Measurements from ENCODE around the gene CEP20. TPM values are rescaled to one million over a fixed set of nuclear protein-coding genes. Genes with fewer than 3 reads are reported as not detected.

Gene CEP20
- total RNA-seq, 1 donor from 2014 or later = 28.2 TPM

DNA sequence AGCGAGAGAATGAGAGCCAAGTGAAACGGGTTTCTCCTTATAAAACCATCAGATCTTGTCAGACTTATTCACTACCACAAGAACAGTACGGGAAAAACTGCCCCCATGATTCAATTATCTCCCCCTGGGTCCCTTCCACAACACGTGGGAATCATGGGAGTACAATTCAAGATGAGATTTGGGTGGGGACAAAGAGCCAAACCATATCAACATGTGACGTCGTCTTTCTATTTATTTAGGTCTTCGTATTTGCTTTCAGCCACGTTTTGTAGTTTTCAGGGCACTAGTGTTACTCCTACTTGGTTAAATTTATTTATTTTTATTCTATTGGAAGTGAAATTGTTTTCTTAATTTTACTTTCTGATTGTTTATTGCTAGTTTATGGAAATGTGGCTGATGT lies 27.9 kb upstream of the CEP20 start:
- intact Hi-C loops (cut with DNase I) = no loop called here
- Histone ChIP-seq H3K4me1 (no peaks in the 10 kb centered on the region), H3K27ac (no peak overlapping the region), H3K27me3 (no peaks in the 10 kb centered on the region), H3K4me3 (no peak overlapping the region), H3K9me3 (no peaks in the 10 kb centered on the region), H3K36me3 (no peaks in the 10 kb centered on the region)
- no peak for TF ChIP-seq POLR2A (IDR thresholded peaks at IDR 0.05)
- TF ChIP-seq CTCF (IDR thresholded peaks at IDR 0.05) = no peak
- TF ChIP-seq POLR2AphosphoS5 (IDR thresholded peaks at IDR 0.05; ENCODE audit: insufficient read depth in 1 of 2, low read depth in 1 of 2) = no peak
- DNase-seq (ENCODE audit: extremely low spot score in 2 of 2) = no peak

DNA sequence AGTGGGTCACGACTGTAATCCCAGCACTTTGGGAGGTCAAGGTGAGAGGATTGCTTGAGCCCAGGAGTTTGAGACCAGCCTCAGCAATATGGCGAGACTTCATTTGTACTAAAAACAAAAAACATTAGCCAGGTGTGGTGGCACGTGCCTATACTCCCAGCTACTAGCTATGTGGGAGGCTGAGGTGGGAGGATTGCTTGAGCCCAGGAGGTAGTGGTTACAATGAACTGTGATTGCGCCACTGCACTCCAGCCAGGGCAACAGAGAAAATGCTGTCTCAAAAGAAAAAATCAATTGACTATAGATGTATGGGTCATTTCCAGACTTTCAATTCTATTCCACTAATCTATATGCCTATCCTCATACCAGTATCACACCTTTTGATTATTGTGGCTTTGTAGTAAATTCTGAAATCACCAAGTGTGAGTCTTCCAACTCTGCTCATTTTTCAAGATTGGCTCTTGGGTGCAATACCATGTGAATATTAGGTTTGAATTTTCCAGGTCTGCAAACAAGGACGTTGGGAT lies 27.2 kb upstream of the CEP20 start:
- TF ChIP-seq POLR2AphosphoS5 (IDR thresholded peaks at IDR 0.05; ENCODE audit: insufficient read depth in 1 of 2, low read depth in 1 of 2) (no peak), CTCF (IDR thresholded peaks at IDR 0.05) (no peak), POLR2A (IDR thresholded peaks at IDR 0.05) (no peak)
- H3K9me3 ChIP-seq = no peaks in the 10 kb centered on the region
- no peak for DNase-seq (ENCODE audit: extremely low spot score in 2 of 2)
- intact Hi-C loops (cut with DNase I) = no loop called here
- H3K27me3 ChIP-seq = no peaks in the 10 kb centered on the region
- no peak overlapping the region for H3K27ac ChIP-seq
- H3K36me3 ChIP-seq = no peaks in the 10 kb centered on the region
- no peak overlapping the region for H3K4me3 ChIP-seq
- no peaks in the 10 kb centered on the region for H3K4me1 ChIP-seq

DNA sequence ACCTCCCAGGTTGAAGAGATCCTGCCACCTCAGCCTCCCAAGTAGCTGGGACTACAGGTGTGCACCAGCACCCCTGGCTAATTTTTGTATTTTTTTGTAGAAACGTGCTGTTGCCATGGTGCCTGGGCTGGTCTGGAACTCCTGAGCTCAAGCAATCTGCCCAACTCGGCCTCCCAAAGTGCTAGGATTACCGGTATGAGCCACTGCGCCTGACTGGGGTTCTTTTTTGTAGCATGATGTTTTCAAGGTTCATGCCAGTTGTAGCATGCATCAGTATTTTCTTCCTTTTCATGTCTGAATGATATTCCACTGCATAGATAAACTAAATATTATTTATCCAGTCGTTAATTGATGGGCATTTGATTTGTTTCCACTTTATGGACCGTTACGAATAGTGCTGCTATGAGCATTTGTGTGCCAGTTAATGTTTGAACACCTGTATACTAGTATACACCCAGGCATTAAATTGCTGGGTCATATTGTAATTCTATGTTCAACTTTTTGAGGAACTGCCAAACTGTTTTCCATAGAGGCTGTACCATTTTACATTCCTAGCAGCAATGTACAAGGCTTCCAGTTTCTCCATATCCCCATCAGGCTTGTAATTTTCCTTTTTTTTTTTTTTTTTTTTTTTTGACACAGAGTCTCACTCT lies 24.8 kb upstream of the CEP20 start:
- H3K4me1 ChIP-seq = no peaks in the 10 kb centered on the region
- TF ChIP-seq POLR2AphosphoS5 (IDR thresholded peaks at IDR 0.05; ENCODE audit: insufficient read depth in 1 of 2, low read depth in 1 of 2) (no peak), POLR2A (IDR thresholded peaks at IDR 0.05) (no peak), CTCF (IDR thresholded peaks at IDR 0.05) (no peak)
- intact Hi-C loops (cut with DNase I) = no loop called here

GRCh38 chr16:15911198-15911597 lies 22.8 kb upstream of the CEP20 start:
- Histone ChIP-seq H3K36me3 (no peaks in the 10 kb centered on the region), H3K27ac (no peak overlapping the region), H3K27me3 (no peaks in the 10 kb centered on the region), H3K4me1 (no peaks in the 10 kb centered on the region), H3K9me3 (no peaks in the 10 kb centered on the region), H3K4me3 (no peak overlapping the region)
- no peak for TF ChIP-seq CTCF (IDR thresholded peaks at IDR 0.05)
- TF ChIP-seq POLR2AphosphoS5 (IDR thresholded peaks at IDR 0.05; ENCODE audit: insufficient read depth in 1 of 2, low read depth in 1 of 2) = no peak
- no peak for TF ChIP-seq POLR2A (IDR thresholded peaks at IDR 0.05)
- no peak for DNase-seq (ENCODE audit: extremely low spot score in 2 of 2)
- intact Hi-C loops (cut with DNase I) = no loop called here

More for the DNA sequence above, 24.8 kb upstream of the CEP20 start:
- Histone ChIP-seq H3K36me3 (no peaks in the 10 kb centered on the region), H3K27ac (no peak overlapping the region), H3K9me3 (no peaks in the 10 kb centered on the region), H3K4me3 (no peak overlapping the region), H3K27me3 (no peaks in the 10 kb centered on the region)
- no peak for DNase-seq (ENCODE audit: extremely low spot score in 2 of 2)

DNA sequence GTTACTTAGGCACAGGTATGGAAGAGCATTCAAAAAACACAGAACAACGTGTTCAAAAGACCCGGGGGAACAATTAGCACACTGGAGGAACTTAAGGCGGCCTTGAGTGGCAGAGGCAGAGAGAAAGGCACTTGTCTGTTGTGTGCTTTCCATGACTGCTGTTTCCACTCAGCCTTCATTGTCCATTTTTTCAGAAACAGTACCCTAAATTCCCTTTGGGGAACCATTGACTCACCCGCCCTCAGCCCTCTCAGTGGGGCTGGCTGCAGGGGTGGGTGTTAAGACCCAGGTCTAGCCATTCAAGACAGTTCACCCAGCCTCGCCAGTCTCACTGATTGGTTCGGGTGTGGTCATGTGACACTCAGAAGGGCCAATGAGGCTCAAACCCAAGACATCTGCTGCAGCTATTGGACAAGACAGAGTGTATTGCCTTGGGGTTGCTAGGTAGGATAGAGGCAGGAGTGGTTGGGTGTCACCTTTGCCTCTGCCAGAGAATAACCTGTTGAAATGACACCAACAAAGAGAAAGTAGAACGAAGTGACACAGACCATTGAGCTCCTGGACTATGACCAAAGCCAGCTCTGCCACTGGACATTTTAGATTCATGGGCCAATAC lies 19.6 kb upstream of the CEP20 start:
- H3K9me3 ChIP-seq = no peaks in the 10 kb centered on the region
- no peak for DNase-seq (ENCODE audit: extremely low spot score in 2 of 2)
- H3K27me3 ChIP-seq = no peaks in the 10 kb centered on the region
- H3K36me3 ChIP-seq = no peaks in the 10 kb centered on the region
- no peak overlapping the region for H3K27ac ChIP-seq
- intact Hi-C loops (cut with DNase I) = no loop called here
- no peaks in the 10 kb centered on the region for H3K4me1 ChIP-seq
- no peak overlapping the region for H3K4me3 ChIP-seq
- TF ChIP-seq CTCF (IDR thresholded peaks at IDR 0.05) (no peak), POLR2A (IDR thresholded peaks at IDR 0.05) (no peak), POLR2AphosphoS5 (IDR thresholded peaks at IDR 0.05; ENCODE audit: insufficient read depth in 1 of 2, low read depth in 1 of 2) (no peak)

Data from vagina (tissue), 2 donors.